HG03196 (cell line): ENCODE measurements around the gene MICU2.

Source experiments
- ATAC-seq: cut with Tn5 transposase; IDR thresholded peaks from one replicate; pipeline ENCODE4 v1.9.1; 2021; ENCODE audit not compliant: unreplicated experiment

Gene MICU2

DNA sequence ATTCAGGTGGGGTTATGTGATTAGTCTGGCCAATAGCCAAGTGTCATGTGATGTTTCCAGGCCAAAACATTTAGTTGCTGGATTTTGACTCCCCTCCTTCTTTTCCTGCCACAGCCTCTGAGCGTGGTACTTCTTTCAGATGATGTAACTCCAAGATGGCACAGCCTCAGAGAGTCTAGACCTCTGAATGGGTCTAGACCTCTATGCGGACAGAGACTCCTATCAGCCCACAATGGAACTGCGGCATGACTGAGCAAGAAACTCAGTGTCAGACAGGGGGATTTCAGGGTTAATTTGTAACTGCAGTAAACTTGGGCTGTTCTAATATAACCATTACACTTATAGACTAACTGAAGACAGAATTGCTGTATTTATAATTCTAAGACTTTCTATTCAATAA lies 102.3 kb downstream of the MICU2 start:
- ATAC-seq, result no peak

DNA sequence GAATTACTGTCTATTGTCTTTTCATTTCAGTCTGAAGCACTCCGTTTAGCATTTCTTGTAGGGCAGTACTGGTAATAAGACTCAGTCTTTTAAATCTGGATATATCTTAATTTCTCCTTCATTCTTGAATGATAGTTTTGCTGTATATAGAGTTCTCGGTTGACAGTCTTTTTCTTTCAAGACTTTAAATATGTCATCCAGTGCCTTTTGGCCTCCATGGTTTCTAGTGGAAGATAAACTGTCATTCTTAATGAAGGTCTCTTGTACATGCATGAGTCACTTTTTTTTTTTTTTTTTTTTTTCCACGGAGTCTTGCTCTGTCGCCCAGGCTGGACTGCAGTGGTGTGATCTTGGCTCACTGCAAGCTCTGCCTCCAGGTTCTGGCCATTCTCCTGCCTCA lies 117.6 kb downstream of the MICU2 start:
- no peak for ATAC-seq

DNA sequence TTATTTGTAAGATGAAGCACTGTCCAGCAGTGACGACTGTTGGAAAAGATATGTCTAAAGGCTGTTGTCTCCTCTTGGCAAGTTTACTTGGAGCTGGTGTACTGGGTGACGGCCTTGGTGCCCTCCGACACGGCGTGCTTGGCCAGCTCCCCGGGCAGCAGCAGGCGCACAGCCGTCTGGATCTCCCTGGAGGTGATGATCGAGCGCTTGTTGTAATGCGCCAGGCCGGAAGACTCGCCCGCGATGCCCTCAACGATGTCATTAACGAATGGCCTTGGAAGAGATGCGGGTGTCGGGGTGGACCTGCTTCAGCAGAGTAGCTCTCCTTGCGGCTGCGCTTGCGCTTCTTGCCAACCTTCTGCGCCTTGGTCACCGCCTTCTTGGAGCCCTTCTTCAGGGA lies 120.2 kb downstream of the MICU2 start:
- no peak for ATAC-seq

DNA sequence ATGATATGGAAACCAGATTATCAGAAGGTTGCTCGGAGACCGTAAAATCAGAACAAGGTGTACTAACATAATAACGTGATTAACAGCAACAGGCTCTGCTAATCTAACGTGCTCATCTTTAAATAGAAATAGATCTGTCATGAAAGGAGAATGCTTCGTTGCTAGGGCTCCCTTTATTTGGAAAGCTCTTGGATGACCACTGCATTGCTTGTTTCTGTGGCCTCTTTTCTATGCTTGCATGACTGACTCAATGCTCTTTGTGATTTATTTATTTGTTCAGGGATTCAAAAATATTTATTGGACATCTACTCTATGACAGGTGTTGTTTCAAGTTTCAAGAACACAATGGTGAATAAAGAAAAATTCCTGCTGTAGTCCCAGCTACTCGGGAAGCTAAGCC lies 122.6 kb downstream of the MICU2 start:
- ATAC-seq, result no peak

DNA sequence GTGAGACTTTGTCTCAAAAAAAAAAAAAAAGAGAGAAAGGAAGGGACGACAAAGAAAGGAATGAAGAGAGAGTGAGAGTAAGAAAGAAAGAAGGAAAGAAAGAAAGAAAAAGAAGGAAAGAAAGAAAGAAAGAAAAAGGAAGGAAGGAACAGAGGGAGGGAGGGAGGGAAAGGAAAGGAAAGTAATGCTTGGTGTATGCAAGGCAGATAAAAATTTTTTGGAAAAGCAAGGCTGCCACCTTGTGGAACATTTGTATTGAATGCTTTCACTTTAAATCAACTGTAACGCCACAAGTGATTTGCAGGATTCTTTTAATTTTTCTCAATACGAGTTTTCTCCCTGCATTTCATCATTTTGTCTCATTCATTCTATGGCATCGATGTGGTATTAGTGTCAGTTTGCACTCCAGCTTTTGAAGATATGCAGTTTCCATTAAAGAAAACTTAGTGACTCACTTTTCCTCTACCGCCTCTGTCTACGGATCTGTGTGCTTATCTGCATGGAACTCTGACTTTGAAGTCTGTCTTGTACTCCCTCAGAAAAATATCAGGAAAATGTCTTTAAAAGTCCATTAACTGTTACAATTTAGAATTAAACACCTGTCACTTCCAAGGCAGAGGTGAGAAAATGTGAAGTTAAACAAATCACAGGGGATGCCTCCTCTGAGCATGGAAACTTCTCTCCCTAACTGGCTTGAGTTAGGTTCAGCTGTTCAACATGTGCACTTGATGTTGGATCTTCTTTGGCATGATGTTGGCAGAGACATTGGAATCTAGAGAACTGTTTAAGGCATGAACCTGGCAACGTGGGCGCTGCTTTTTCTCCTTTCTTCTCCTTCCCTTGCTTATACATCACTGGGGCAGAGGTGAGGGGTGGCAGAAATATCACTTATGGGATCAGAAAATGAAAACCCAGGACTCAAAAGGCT lies 124.8 kb downstream of the MICU2 start:
- no peak for ATAC-seq

DNA sequence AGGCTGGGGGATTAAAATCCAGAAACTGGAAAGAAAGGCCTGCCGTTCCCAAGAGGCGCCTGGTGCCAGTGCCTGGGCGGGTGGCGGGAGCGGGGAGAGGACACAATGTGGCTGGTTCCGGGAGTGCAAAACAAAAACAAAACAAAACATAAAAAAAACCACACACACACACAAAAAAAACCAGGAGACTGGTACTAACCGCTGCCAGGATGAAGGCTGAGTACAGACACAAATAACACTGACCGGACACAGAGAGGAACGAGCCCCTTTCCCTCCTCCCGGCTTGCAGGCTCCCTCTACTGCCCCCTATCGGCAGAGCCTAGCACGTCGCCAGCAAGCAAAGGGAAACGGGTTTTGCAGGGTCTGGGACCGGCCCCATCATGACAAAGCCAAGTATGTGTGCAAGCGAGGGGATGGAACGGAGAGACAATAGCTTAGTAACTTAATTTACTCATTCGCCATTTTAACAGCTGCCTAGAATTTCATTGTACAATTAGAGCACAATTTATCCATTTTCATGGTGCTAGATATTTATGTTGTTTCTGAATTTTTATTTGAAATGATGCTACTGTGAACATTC lies 127.0 kb downstream of the MICU2 start:
- ATAC-seq, result peak; percentile 76

DNA sequence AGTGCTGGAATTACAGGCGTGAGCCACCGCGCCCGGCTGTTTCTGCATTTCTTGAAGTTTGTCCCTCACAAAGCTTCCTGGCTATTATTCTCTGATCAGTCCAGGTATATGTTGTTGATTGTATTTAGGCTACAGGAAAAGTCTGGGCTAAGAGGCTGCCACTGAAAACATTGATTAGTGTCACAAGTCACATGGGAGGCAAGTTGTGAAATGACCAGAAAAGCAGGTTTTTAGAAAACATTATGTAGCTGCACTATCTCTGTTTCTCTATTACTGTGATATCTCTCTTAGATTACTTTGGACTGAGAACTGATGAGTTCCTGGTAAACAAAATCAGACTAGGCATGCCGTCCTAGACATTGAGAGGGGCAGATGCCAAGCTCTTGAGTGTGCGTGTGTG lies 128.9 kb downstream of the MICU2 start:
- ATAC-seq, result no peak

DNA sequence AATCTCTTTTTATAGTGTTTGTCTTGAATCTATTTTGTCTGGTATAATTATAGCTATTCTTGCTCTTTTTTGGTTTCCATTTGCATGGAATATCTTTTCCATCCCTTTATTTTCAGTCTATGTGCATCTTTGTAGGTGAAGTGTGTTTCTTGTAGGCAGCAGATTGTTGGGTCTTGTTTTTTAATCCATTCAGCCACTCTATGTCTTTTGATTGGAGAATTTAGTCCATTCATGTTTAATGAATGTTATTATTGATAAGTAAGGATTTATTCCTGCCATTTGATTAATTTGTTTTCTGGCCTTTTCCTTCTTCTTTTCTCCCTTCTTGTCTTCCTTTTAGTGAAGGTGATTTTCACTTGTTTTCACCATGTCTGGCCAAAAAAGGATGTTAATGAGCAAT lies 133.2 kb downstream of the MICU2 start:
- no peak for ATAC-seq

DNA sequence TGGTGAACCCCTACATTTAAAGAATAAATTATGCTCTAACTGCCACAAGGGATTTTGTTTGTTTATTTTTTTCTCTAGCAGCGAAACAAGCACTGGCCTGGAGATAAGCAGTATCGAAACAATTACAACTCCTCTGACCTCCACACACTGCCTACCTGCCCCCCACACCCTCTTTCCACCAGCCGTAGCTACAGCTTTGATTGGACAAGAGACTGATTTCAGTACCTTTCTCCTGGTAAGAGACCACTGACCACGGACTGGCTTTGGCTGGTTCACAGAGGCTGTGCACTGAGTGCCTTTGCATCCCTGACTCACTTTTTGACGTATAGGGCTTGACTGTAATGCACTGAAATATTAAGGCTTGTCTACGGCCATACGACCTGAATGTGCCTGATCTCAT lies 137.4 kb downstream of the MICU2 start:
- ATAC-seq, result no peak

DNA sequence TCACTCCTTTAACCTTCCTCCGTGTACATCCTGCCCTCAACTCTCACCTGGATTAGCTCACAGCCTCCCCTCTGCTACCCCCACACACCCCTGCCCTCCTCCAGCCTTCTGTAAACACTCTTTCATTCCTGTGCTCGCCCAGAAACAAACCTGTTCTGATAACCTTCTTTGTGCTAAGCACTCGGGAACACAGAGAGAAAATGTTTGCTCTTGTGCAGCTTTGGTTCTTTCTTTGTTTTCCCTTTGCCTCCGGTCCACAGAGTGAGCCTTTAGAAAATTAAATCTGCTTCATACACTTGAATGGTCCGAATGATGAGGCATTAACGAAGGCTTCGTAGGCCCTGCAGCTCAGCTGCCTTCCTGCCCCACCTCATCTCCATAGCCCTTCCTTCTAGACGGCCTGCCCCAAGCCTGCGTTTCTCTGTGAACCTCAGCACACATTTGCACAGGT lies 138.2 kb downstream of the MICU2 start:
- ATAC-seq, result no peak

DNA sequence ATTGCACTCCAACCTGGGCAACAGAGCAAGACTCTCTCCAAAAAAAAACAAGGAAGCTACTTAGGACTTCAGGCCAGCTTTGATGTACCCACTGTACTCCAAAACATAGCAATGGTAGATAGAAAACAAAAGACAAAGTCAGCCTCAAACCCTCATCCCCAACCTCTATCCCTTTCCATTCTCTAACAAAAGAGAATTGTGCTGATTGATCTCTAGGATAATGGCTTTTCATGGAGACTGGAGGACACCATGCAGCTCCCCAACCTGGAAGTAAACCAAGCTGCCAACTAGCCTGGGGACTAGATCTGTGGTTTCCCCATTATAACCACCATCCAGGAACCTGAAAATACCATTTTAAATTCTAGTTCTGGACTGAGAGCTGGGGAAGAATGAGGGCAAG lies 140.5 kb downstream of the MICU2 start:
- ATAC-seq, result no peak

DNA sequence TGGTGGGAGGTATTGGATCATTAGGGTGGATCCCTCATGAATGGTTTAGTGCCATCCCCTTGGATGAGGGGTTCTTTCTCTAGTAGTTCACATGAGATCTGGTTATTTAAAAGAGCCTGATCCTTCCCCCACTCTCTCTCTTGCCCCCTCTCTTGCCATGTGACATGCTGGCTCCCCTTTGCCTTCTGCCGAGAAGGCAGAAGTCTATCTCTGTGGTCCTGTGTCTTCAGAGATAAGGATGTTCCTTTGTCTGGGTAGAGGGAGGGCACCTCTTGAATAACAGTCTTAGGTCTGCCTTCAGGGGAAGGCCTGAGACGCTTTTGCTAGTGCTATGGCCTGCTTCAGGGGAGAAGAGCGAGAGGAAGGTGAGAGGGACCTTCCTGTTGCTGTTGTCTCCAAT lies 142.8 kb downstream of the MICU2 start:
- ATAC-seq, result no peak

DNA sequence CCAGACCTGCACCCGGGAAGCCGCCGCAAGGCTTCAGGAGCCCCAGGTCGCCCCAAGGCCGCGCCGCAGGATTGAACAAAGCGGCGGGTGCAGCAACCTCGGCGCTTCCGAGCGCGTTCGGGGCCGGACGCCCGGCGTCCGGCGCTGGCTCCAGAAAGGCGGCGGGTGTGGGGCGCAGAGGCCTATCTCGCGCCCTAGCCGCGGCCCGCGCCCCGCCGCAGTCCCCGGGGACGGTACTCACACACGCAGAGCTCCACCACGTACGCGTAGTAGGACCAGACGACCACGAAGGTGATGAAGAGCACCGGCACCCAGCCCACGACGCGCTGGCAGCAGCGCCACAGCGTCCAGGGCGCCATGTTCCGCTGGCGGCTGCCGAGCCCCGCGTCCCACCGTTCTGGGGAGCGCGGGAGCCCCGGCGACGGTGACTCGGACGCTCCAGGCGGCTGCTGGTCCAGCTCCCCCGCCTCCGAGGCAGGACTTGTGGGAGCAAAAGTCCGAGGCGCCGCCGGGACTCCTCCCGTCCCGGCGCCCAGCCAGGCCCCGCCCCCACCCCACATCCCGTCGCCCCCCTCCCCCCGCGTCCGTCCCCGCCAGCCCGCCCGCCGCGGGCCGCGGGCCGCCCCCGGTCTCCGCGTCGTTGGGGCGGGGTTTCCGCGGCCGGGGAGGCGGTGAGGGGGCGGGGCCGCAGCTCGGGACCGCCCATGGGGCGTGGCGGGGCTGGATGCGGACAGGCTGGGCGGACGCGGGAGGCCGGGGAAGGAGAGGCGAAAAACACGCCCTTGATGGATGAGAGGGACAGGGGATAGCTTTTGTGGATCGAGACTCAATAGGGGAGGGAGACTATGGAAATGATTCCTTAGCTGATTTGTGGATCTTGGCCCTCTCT lies 144.9 kb downstream of the MICU2 start, which contains the start of gene ZDHHC20:
Gene ZDHHC20, minus strand, starts transcription at position 491 of the 889 bp plus-strand sequence. Its CDS starts 132 bp downstream, at position 359.
- peak; percentile 79 for ATAC-seq

DNA sequence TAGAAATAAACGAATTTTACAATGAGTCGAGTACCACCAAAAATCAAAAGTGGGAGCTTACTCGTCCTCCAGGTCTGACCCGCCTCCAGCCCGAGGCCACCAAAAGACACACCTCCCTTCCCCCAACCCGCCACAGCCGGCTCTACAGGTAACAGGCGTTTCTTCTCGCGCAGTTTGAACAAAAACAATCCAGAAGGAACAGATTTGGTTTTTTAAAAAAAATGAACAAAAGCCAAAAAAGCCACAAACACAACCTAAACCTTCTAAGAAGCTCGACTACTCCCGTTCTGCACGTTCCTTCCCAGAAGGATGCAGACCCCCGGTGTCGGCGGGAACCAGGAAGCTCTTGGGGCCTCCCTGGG lies 145.5 kb downstream of the MICU2 start:
- peak; percentile 44 for ATAC-seq

DNA sequence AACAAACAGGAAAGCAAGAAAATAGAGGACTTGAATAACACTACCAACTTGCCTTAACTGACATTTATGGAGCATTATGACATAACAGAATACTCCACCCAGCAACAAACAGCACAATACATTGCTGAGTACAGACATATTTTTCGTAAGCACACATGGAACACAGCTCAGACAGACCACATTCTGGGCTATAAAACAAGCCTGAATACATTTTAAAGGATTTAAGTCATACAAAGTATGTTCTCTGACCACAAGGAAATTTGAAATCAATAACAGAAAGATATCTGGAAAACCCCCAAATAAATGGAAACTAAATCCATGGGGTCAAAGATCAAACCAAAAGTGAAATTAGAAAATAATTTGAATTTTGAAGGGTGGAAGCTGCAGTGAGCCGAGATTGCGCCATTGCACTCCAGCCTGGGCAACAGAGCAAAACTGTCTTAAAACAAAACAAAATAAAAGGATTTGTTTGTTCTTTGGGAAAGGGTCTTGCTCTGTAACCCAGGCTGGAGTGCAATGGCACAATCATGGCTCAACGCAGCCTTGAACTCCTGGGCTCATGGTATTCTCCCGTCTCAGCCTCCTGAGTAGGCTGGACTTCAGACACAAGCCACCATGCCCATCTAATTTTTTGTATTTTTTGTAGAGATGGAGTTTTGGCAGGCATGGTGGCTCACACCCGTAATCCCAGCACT lies 150.4 kb downstream of the MICU2 start:
- no peak for ATAC-seq

DNA sequence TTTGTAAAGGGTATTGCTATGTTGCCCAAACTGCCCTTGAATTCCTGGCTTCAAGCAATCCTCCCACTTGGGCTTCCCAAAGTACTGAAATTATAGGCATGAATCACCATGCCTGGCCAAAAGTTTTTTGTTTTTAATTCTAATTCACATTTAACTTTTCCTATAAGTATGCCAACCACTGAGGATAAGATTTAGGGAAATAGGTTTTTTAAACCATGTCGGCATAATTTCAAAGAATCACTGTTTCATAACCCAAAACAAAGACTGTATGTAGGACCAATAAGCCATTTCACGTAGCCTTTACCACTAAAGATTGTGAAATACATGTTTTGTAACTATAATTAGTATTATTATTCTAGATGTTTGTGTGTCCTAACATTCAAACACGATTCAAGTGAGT lies 153.0 kb downstream of the MICU2 start:
- ATAC-seq, result no peak

DNA sequence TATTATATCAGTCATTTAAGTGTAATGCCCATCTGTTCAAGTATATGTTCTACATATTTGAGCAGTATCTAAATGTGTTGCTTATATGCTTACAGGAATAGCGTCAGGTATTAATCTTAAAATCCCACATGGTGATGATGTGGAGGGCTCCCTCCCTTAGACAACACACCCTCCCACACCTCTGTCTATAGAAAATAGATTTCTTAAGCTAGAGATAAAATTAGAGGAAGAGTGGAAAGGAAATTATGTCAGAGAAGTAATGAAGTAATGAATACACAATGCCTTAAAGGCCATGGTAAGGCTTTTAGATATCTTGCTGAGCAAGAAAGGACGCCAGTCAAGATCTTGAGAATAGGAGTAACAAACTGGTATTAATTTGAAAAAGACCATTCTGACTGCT lies 157.3 kb downstream of the MICU2 start:
- no peak for ATAC-seq

DNA sequence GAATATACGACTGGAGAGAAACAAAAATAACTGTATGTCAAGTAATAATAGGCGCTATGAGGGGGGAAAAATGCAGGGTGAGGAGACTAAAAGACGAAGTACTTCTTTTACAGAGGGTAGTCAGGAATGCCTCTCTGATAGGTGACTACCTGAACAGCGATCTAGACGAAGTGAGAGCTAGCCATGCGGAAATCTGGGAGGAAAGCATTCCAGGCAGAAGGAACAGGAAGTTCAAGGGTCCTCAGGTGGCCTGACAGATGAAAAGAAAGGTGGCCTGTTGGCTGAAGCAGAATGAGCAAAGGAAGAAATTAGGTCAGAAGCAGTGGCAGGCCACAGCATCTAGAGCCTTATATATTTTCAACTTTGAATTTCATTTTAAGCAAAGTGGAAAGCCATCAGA lies 158.2 kb downstream of the MICU2 start:
- ATAC-seq, result no peak

DNA sequence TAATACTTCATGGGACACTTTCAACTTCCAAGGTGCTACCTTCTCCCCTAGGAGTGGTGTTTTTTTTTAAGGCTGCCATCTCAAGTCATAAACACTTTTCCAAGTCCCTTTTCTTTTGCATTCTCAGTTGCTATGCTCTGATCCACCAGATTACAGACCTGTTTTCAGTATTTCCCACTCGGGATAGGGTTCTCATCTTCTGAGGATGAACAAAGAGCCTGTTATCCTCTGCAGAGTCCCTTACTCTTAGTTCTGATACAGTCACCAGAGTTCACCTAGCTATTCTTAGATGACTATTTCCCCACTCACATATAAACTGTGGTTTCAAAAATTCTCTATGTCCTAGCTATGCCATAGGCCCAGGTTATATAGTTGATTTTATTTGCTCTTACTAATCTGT lies 160.8 kb downstream of the MICU2 start:
- ATAC-seq, result no peak
